NCI-H1436 treated with DMSO at 0.1 percent for 48 hours (cell line): ENCODE data around the gene EIF2D.
"Not testable (repeated sequence)": the region's sequence is repeated elsewhere in the genome, so short reads cannot be mapped to it uniquely, and the experiment has no call there.

Experiments used
- DNase-seq: peaks from one replicate; lab custom pipeline; 2025; lab: John Stamatoyannopoulos, UW

Gene EIF2D

DNA sequence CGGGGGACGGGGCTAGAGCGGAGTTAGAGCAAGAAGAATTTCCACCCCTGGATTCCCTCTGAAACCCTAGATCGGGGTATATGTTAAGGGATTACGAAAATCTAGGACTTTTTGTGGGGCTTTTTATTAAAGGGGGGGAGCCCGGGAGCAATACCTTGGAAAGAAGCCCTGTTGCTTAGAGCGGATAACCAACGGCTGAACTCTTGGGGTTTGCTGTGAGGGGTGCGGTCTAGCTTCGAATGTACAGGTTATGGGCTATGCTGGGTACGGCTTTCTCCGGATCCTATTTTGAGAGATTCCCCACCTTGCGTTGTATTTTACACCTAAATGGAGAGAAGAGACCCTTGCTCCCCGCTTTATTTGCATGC, 23.7 kb upstream of the EIF2D start:
- DNase-seq, result no peak

DNA sequence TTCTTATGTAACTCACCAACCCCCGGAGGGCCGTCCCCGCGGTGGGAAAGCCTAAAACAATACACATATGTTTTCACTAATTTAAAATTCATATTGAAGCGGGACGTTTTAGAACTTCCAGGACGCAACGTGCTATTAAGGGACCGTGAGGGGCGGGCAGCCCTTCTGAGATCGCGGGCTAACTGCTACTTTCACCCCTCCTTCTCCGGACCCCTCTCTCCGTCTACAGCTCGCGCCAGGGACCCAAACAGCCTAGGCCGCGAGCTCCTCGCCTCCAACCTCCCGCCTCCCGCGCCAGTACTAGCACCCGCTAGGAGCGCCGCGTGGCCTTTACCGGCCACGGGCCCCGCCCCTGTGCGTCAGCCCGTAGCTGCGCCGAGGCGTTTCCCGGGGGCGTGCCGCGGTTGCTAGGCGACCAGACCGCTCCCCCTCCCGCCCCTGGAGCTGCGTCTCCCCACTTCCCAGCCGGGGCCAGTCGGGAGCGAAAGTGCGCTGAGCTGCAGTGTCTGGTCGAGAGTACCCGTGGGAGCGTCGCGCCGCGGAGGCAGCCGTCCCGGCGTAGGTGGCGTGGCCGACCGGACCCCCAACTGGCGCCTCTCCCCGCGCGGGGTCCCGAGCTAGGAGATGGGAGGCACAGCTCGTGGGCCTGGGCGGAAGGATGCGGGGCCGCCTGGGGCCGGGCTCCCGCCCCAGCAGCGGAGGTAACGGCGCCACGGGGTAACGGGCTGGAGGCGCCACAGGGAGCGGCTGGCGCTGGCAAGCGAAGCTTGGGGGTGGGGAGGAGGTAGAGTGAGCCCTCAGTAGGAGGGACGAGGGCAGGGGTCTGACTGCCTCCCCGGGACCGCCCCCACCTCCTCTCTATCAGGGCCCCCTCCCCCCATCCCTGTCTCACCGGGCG, 23.1 kb upstream of the EIF2D start, which contains the start of gene DYRK3:
Gene DYRK3, plus strand, starts transcription at position 457 of the 898 bp plus-strand sequence. Its CDS starts 168 bp downstream, at position 625.
- peak; percentile 88 for DNase-seq

DNA sequence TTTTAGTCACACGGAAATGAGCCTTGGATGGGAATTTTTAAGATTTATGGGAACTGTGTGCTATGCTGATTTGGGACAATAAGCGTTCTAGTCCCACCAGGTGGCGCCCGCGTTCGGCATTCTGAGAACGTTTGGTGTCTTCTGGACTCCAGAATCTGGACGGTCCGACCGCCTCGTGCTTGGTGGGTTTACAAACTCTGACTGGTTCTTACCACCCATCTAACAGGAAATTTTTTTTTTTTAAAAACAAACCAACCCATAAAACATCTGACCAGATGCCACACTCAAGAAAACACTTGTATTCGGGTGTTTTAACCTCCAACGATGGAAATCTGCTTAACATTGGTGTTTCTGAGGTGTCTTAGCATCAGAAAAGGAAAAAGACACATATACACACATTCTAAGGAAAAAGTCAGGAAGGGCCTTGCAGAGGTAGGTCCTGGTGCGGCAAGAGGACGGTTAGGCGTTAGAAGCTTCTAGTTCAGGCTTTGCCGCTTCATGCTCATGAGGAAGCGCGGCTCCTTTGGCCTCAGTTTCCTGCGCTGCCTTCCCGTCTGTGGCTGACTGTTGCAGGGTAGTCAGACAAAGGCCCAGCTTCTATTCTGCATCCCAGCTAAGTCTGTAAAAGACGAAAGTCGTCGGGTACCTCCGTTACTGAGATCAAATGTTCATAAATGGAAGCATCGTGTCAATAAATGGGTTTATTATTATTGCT, 22.3 kb upstream of the EIF2D start:
- DNase-seq, result peak; percentile 42

DNA sequence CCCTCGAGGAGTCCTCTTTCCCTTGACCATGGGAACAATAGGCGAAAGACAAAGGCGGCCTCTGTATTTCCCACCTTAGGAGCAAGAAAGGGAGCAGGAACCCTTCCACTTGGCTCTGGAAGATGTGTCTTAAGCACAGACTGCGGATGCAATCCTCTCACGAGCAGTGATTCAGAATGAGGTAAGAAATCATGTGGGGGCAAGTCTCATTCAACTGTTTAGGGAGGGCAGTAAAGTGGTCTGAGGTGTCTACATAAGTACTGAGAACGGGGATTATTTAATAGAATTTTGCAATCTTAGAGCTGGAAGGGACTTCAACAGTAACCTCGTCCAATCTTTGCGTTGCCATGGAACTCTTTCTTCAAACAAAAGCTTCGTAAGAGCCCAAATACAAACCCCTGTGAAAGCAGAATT, 21.4 kb upstream of the EIF2D start:
- no peak for DNase-seq

DNA sequence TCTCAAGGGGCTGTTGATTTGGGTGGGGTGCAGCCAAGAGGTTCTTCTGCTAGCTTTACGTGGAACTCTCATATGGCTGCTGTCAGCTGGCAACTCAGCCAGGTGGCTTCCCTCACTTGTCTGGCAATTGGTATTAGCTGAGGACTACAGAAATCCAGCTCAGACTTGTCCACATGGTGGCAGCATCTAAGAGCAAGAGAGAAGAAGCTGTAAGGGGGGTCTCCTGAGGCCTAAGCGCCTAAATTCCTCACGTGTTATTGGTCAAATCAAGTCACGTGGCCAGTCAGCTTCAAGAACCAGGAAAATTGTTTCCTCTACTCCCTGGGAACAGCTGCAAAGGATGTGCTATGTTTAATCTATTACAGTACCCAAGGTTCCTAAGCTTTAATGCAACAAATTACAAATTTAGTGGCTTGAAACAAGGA, 18.8 kb upstream of the EIF2D start:
- DNase-seq, result peak; percentile 98

DNA sequence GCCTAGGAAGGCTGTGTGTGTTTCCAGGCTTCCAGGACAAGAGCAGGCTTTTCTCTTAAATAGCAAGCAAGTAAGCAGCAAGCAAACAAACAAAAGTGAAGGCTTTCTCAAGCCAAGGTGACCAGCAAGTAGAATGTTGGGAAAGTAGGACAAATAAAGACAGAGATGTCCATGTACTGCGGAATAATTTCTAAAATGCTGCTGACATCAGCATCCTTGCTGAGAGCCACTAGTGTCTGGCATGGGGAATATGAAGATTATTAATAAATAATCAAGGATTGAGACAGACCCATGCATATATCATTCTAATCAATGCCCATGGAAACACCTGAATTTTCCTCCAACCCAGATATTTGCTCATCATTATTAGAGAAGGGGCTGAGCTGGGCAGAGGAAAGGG, 16.7 kb upstream of the EIF2D start:
- DNase-seq, result no peak

DNA sequence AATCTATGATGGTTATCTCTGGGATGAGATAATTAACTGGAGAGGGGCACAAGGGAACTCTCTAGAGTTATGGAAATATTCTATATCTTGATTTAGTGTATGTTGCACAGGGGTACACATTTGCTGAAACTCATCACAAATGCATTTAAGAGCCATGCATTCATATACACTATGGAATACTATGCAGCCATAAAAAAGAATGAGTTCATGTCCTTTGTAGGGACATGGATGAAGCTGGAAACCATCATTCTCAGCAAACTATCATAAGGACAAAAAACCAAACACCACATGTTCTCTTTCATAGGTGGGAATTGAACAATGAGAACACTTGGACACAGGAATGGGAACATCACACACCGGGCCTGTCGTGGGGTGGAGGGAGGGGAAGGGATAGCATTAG, 14.1 kb upstream of the EIF2D start:
- DNase-seq, result not testable (repeated sequence)

DNA sequence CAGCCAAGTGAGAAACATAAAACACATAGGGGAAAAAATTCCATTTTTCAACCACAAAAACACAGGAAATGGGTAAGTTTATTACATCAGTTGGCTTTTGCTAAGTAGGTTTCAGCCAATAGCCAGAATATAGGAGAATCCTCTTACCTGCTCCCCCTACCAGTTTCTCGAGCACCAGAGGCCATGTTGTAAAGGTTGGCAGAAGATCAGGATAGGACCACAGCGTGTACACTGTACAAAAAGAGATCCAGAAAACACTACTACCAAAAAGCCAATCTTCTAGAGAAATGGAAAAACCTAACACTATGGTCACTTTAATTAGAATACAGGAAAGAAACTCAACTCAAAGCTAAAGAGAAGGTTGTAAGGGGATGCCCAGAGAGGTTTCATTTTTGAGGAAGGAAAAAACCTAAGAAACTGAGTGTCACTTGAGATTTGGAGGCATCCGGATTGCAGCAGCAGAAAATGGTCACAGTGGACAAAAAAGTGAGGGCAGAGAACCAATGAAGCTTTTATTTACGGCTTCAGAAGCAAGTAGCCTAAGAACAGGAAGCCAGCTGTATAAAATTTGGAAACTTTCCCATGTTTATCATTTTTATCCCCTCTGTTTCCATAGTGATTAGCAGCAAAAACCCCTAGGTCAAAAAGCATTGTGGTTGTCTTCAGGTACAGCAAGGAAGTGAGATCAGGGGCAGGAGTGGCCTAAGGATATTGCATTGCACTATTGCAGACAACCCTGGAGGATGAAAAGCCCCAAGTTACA, 2.9 kb downstream of the EIF2D start:
- DNase-seq, result no peak

DNA sequence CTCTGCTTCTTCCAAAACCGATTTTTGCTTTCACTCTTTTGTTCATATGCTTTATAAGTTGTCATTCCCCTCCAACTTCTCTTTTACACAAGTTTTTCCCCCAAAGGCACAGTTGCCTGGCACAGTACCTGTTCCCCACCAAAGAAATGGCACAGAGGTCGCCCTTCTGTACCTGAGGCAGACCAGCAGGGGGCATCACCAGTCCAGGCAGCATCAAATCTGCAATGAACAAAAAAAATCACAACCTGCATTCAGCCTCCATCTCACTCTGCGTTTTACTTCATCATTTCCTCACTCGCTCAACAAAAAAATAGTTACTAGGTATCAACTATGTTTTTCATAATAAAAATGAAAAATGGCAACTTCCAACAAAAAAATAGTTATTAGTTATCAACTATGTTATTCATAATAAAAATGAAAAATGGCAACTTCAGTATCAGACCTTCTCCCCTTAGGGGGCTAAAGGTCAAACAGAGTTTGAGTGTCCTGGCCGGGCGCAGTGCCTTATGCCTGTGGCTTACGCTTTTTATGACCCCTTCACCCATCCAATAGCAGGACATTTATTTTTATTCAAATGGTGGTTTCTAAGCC, 4.1 kb downstream of the EIF2D start:
- no peak for DNase-seq

DNA sequence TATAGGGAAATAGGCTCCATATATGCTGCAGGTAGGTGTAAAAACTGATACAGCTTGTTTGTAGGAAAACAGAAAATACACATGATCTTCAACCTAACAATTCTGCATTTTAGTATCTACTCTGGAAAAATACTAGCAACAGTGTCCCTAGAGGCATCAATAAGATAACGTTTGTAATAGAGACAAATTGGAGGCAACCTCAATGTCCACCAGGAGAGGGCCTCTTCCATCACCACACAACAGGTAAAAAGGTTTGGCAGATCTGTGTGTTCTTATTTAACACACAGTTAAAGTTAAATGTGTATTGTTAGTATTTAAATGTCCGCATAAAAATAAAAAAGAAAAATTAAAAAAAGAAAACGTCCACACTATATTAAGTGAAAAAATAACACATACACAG, 5.4 kb downstream of the EIF2D start:
- DNase-seq, result no peak

DNA sequence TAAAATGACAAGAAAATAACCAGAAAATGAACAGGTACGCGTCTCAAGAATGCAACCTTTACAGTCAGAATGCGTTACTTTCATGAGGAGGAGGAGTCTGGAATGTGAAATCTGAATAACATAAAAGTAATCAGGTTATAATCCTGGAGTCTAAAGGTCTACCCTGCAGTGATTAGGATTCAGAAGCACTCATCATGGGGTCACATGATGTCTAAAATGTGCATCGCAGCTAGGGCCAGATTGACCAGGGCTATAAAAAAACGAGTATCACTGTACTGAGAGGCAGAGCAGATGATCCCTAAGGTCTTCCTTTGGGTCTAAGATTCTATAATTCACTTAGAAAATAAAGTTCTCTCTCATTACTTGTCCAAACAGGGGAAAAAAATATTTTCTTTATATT, 7.4 kb downstream of the EIF2D start:
- no peak for DNase-seq

DNA sequence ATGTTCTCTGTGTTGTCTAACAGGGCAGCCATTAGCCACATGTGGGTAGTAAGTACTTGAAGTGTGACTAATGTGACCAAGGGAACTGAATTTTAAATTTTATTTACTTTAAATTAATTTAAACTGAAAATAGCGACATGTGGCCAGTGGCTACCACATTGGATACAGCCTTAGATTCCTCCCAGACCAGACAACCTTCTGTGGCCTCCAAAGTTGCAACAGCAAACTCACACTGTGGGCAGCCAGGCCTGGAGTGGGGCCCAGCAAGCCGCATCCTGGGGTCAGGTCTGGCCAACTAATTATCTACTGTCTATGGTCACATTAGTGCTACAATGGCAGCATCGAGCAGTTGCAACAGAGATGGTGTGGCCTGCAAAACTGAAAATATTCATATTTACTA, 11.7 kb downstream of the EIF2D start:
- no peak for DNase-seq

DNA sequence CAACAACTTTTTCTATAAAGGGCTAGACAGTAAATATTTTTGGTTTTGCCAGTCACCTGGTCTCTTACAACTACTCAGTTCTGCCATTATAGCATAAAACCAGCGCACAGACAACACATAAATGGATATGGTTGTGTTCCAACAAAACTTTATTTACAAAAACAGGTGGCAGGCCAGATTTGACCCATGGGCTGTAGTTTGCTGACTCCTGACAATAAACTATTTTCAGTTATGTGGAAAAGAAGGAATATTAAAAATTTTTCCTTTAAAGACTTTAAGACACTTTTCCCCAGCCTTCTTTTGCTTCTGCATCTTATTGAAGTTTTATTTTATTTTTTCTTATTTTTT, 16.0 kb downstream of the EIF2D start:
- DNase-seq, result no peak

DNA sequence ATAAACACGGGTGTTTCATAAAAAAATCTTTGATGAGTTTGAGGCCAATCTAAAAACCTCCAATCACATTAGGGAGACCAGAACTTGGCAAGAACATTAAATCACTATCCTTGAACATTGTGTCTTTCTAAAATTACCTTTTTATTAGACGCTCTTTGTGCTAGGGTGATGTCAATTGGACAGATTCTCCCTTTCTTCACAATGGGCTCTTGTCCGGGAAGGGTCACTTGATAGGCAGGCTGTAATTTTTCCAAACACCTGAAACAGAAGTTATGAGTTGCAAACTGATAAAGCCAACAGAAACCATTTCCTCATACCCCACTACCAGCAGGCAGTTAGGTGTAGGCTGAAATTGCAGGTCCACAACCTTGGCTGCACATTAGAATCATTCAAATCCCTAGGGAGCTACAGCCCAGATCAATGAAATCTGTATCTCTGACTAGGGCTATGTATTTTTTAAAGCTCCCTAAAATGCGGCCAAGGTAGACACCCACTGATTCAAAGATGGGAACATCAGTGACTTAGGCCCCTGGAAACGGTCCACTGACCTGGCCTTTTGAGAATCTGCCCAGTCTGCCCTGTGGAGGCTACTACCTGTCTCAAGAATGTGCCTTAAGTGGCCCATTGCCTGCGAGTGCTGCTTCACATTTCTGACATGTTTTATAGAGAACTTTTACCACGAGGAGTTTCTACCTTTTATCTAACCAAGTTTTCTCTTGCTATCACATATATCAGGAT, 16.5 kb downstream of the EIF2D start:
- DNase-seq, result no peak

DNA sequence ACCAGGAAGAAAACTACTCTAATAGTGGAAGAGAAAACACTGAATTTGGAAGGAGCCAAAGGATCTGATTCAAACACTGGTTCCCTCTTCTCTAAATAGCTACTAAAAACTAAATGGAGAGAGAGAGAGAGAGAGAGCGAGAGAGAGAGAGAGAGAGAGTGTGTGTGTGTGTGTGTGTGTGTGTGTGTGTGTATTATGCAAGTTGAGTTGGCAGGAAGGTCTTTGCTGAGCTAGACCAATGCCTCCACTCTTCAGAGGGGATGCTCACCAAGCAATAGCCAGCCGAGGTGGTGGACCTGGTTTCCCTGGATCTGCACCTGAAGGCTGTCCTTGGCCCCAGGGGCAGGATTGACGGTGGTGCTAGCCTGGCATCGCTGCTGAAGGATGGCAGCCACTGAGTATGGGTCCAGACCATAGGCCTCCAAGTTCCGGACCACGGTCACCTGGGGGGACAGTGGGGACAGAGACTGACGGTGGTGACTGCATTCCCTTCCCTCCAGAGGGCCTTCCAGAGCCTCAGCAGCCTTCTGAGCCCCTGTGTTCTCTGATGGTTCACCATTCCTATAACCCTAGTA, 18.8 kb downstream of the EIF2D start:
- no peak for DNase-seq

DNA sequence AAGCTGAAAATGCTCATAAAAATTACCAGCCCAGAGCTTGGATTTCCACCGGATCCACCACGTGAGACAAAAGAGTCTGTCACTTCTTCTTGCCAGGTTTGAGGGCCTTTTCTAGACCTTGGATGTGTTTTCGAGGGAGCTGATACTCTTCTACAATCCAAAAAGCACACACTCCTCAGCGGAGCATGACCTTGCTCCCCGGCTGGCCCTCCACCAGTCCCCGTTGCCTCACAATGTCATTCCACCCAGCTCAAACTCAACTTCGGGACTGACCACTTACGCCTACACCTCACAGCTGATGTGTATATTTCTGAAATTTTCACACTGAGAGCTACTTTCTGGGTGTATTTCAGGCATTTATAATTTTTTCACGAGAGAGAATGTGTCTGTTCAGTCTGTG, 20.6 kb downstream of the EIF2D start:
- no peak for DNase-seq

DNA sequence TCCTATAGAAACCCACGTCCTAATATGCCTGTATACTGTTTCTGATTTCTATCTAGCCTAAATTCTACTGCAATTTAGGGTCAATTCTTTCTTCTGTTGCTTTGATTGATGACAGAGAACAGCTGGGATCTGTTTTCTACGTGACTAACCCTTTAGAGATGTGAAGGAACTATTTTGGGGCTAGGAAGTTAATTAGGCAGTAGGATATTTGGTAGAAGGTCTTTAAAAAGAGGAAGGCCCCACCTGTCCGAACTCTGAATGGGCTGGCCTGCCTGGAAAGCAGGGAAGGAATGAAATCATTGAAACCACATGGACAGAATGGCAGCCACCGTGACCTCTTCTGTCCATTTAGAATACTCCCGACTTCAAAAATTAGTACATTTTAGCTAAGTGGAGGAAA, 21.0 kb downstream of the EIF2D start:
- DNase-seq, result no peak

DNA sequence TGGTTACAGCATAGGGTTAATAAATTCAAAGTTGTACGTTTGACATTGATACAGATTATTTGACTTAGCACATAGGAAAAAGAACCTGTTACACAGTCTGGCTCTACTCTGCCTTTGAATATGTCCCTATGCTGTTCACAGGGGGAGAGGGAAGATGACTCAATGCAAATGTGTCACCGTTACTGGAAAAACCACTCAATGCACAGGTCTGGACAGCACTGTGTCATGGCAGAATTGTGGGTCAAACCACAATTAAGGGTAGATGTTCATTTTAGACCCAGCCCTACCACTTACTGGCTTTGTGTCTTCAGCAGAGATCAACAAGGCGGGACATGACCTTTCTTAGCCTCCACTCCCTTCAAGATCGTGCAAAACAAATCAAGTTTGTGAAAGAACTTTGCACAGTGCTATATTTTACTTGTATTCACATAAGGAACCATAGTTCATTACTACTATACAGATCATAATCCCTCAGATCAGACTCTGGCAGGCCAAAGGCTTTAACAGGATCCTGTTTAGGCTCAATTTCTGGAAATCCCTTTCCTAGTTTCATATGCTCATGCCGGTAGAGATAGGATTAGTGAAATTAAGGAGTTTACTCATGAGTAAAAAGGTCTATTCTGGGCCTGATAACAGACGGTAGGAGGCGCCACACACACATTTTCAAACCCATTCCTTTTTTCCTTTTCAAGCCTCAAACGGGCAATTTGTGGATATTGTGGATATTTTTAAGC, 22.1 kb downstream of the EIF2D start:
- DNase-seq, result no peak

DNA sequence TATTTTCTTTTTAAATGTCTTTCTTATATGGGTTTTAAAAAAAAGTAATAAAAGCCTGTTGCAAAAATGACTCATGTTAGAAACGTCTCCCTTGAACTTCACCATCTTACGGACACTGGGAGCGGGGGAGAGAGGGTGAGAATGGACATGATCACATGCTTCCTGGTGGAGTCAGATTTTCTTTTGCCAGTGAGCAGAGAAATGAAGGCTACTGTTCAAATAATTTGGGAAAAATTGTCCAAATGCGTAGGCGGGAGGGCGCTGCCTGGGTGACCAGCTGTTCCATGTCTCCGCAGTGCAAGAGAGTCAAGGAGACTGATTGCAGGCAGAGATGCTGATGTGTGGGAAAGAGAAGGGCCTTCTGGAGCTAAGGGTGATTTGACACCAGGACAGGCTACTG, 23.1 kb downstream of the EIF2D start:
- no peak for DNase-seq

DNA sequence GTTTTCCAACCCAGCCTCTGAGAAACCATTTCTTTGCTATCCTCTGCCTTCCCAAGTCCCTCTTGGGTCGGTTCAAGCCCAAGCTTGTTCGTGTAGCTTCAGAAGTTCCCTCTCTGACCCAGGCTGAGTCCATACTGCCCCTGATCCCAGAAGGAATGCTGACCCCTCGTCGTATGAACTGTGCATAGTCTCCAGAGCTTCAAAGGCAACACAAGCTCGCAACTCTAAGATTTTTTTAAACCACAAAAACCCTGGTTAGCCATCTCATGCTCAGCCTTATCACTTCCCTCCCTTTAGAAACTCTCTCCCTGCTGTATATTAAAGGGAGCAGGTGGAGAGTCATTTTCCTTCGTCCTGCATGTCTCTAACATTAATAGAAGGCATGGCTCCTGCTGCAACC, 23.8 kb downstream of the EIF2D start:
- no peak for DNase-seq

DNA sequence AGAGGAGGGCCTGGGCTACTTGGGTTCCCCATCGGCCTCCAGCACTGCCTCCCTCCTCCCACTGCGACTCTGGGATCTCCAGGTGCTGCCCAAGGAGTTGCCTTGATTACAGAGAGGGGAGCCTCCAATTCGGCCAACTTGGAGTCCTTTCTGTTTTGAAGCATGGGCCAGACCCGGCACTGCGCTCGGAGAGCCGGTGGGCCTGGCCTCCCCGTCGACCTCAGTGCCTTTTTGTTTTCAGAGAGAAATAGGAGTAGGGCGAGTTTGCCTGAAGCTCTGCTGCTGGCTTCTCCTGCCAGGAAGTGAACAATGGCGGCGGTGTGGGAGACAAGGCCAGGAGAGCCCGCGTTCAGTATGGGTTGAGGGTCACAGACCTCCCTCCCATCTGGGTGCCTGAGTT, 24.4 kb downstream of the EIF2D start:
- DNase-seq, result no peak
